H1 (cell line): ENCODE data around the gene ESPNL. TPM values are rescaled to one million over a fixed set of nuclear protein-coding genes. Genes with fewer than 3 reads are reported as not detected.

Experiments
- CEBPB ChIP-seq: IDR thresholded peaks from 2 replicates; pipeline ENCODE4 v1.6.1; 2012; ENCODE audit warnings: low read depth, low read length
- CREB1 ChIP-seq: IDR thresholded peaks from 2 replicates; pipeline ENCODE4 v1.6.1; 2012; ENCODE audit warnings: inconsistent platforms
- POLR2AphosphoS5 ChIP-seq: IDR thresholded peaks from 2 replicates; pipeline ENCODE4 v1.6.1; 2011; ENCODE audit warnings: low read depth, low read length
- RAD21 ChIP-seq, 2 experiments: IDR thresholded peaks in 1 of 2; conservative IDR thresholded peaks in 1 of 2; 2 replicates each; pipeline ENCODE4 v1.6.1; 2011; ENCODE audit warnings: low read depth in 2 of 2, low read length in 2 of 2, improper control_type of control experiment in 1 of 2, inconsistent platforms in 1 of 2, mild to moderate bottlenecking in 1 of 2, moderate library complexity in 1 of 2
- TAF1 ChIP-seq: IDR thresholded peaks from 2 replicates; pipeline ENCODE4 v1.6.1; 2011; ENCODE audit warnings: mild to moderate bottlenecking, low read depth, low read length
- polyA plus RNA-seq, 7 experiments: library from polyadenylated mRNA; depleted of rRNA in 3 of 7; stranded (reverse) in 5 of 7; unstranded in 2 of 7; fragments of >200 nt in 5 of 7; fragments of 200-250 nt in 2 of 7; gene quantifications; 1 replicate in 5 of 7; 2 replicates in 1 of 7; 4 replicates in 1 of 7; pipeline versions ENCODE4 v1.2.1 to v1.2.3, GENCODE V29; 2011 to 2013; ENCODE audit warnings: missing spikeins in 2 of 7, mixed read lengths in 2 of 7
- total RNA-seq: library from RNA; stranded (reverse); fragmentation: NEBNext Ultra II Directional; extraction: Animal tissue kit (Norgen Biotek cat#: 25700); gene quantifications from 2 replicates; pipeline ENCODE4 v1.2.1, GENCODE V29; 2021

The ESPNL gene
- total and polyA plus RNA-seq, 2 of the 8 experiments (the other 6 are each of a cell fraction or from before 2014, with no cell fraction given) = 0.68 to 1.3 TPM

- peak; percentile 14 to 22; a peak in 2 of 4 replicates for TF ChIP-seq RAD21 (IDR thresholded peaks at IDR 0.05 in 1 of 2, conservative IDR thresholded peaks at IDR 0.05 in 1 of 2; ENCODE audit: low read depth in 2 of 2, low read length in 2 of 2)
- no peak for TF ChIP-seq CREB1
- no peak for TF ChIP-seq POLR2AphosphoS5
- TF ChIP-seq TAF1 = no peak
- TF ChIP-seq CEBPB = no peak
Measured at GRCh38 chr2:238152771-238153688, 52.9 kb downstream of the ESPNL start (continued).
